GM12874 (cell line): ENCODE measurements around the gene CNOT6.

Source experiments
- CTCF ChIP-seq: IDR thresholded peaks from 2 replicates; pipeline ENCODE4 v1.5.1; 2011; ENCODE audit warnings: low read depth, mild to moderate bottlenecking, control low read depth, low read length, moderate library complexity; ENCODE audit not compliant: insufficient read depth

Gene CNOT6

GRCh38 chr5:180522330-180522729 is 28.2 kb downstream of the CNOT6 start:
- no peak for TF ChIP-seq CTCF

DNA sequence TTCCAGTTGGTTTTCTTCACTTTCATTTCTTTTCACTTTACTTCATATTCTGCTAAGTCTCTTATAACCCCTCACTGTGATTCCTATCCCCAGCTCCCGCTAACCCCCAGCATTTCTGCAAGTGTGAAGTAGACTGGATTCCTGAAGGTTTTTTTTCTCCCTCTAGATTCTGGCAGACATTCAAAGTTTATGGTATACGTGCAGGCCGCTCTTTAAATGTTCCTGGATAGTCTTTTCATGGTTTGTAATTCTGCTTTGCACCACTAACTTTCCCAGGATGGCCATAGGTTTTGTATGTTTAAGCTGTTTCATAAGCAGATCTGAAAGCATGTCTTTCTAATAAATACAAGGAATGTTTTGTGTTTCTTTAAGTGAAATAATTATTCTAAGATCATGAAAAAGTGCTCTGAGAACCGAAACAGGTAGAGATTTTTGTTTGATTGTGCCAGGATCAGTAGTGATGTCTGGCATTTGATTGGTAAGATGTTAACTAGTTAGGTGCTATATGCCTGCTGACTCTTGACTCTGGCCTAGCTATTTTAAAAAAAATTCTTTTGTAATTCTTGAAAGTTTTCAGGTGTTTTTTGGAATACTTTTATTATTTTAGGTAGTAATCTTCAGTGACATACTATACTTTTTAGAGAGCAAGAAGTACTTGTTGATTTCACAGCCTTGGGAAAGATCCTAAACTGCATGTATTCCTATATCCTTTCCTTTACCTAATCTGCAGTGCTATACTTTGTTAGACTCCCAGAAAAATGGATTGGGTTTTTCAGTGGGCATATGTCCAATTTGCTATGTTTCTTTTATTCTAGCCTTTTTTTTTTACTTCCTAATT is 29.7 kb downstream of the CNOT6 start:
- no peak for TF ChIP-seq CTCF

- TF ChIP-seq CTCF: no peak
Measured at GRCh38 chr5:180525399-180525798, 31.2 kb downstream of the CNOT6 start.

DNA sequence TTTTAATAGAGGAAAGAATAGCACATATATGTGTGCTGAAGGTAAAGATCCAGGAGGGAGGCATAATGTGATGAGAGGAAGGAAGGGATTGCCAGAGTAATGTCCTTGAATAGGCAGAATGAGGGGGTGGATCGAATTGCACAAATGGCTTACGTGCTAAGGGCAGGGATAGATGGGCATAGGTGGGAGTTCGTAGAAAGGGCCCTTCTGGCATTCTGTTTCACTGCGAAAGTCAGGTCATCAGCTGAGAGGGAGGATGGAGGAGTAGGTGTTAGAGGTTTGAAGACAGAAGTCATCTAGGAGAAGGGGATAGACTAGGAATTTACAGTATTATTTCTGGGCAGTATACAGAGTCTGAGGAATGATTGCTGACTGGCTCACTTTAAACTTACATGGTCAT is 32.1 kb downstream of the CNOT6 start:
- TF ChIP-seq CTCF: no peak

DNA sequence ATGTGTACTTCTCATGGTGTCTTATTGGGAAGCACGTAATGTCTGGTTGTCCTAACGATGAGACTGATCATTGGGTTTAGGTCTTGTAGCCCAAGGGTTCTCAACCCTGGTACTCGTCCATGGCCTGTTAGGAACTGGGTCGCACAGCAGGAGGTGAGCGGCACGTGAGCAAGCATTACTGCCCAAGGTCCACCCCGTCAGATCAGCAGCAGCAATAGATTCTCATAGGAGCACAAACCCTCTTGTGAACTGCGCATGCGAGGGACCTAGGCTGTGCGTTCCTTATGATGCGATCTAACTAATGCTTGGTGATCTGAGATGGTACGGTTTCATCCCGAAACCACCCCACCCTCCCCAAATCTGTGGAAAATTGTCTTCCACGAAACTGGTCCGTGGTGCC is 33.5 kb downstream of the CNOT6 start:
- no peak for TF ChIP-seq CTCF

GRCh38 chr5:180532268-180532667 is 38.1 kb downstream of the CNOT6 start:
- TF ChIP-seq CTCF: no peak

DNA sequence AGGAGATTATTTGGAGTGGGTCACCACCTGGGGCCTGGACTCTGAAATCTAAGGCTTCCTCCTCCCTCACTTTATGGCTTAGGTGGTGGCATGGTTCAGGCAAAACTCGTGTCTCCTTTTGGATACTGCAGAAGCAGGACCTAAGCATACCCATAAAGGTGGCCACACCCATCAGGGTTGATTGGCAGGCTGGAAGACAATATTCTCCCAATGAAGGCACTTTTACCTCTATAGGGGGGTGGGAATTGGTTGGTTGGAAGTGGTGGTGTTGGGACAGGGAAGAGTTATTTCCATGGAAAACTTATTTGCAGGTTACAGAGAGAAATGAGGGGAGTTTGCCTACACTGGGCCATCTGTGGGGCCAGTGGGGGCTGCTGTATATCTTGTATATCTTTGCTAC is 39.7 kb downstream of the CNOT6 start:
- no peak for TF ChIP-seq CTCF
